ENCODE results near the gene IGF1R.

DNA sequence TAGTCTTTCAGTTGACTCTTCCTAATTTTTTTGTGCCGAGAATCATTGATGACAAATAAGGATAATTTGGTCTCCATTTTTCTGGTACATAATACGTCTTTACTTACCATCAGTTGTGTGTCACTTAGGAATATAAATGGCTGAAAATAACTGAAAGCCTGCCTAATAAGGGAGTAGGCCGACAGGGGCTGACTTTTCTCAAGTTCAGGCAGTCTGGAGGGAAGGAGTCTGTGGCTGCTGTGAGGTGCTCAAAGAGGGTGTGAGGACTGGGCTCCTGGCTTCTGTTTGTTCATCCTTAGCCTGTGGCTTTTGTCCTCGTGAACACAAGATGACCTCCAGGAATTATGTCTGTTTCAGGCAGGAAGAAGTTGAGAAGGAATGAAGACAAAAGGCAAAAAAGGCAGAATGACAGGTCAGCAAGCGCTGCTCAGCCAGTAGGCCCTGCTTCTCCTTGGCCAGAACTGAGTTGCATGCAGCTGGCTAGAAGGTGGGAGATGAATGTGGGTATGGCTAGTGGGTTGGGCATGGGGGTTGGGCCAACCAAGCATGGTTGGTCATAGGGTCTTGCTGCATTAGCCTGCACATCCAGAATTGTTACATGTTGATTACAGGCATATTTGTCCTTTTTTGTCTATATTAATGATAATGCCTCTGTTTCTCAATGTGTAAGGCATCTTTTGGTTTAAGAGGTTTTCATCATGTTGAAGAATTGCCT, 29.2 kb downstream of the IGF1R start:
- TF ChIP-seq POLR2A (IDR thresholded peaks at IDR 0.05) (no peak), POLR2AphosphoS5 (IDR thresholded peaks at IDR 0.05) (no peak)

Data from transverse colon (tissue), 3 donors.